ENCODE results near the gene PLEKHG4B. TPM values are rescaled to one million over a fixed set of nuclear protein-coding genes. Genes with fewer than 3 reads are reported as not detected.

Gene PLEKHG4B
- total and polyA plus RNA-seq, 4 donors: under 0.01 to 0.05 (median 0.01) TPM; not detected in 1

DNA sequence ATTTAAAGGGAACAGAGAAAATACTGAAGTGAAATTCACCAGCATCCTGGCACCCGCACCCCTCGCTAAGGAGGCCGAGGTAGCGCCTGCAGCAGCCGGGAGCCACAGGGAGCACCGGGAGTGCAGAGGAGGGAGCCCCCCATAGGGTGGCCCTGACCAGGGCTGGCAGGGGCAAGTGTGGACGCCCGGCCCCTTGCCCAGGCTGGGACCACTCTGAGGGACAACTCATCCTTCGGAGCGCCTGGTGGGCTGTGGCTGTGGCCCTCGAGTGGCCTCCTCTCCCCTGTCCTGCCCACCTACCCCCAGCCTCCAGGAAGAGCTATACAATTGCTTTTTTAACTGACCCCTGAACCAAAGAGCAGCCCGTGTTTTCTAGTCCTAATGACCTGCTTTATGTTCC is 47.0 kb downstream of the PLEKHG4B start (continued):
- TF ChIP-seq RXRA (IDR thresholded peaks at IDR 0.05): no peak
- TF ChIP-seq TAF1 (conservative IDR thresholded peaks at IDR 0.05): no peak
- TF ChIP-seq, protein P1, sequence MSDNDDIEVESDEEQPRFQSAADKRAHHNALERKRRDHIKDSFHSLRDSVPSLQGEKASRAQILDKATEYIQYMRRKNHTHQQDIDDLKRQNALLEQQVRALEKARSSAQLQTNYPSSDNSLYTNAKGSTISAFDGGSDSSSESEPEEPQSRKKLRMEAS (IDR thresholded peaks at IDR 0.05): no peak
- no peak for TF ChIP-seq NR2F2 (IDR thresholded peaks at IDR 0.05)
- no peak for TF ChIP-seq HNF4A (conservative IDR thresholded peaks at IDR 0.05)
- TF ChIP-seq, protein P2, sequence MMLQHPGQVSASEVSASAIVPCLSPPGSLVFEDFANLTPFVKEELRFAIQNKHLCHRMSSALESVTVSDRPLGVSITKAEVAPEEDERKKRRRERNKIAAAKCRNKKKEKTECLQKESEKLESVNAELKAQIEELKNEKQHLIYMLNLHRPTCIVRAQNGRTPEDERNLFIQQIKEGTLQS (IDR thresholded peaks at IDR 0.05): no peak

DNA sequence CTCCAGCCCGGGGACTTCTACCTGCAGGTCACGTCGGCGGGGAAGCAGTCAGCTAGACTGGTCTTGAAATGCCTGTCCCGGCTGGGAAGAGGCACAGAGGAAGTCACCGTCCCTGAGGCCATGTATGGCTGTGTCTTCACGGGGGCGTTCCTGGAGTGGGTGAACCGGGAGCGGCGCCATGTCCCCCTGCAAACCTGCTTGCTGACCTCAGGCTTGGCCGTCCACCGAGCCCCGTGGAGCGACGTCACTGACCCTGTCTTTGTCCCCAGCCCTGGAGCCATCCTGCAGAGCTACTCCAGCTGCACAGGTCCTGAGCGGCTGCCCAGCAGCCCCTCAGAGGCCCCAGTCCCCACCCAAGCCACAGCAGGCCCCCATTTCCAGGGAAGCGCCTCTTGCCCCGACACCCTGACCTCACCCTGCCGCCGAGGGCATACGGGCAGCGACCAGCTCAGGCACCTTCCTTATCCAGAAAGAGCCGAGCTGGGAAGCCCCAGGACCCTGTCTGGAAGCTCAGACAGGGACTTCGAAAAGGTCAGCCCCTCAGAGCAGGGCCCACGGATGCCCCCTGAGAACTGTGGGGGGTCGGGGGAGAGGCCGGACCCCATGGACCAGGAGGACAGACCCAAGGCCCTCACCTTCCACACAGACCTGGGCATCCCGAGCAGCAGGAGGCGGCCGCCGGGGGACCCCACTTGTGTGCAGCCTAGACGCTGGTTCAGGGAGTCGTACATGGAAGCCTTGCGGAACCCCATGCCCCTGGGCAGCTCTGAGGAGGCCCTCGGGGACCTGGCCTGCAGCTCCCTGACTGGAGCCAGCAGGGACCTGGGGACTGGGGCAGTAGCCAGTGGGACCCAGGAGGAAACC is 47.8 kb downstream of the PLEKHG4B start:
- Histone ChIP-seq H3K9ac (ENCODE audit: low read depth in 1 of 2, low read length in 2 of 2) (no peak overlapping the region), H3K27me3 (ENCODE audit: control insufficient read depth in 4 of 4, insufficient read depth in 4 of 4, low read length in 3 of 4) (peaks cover 0 to 3% (median 0%) of the 10 kb centered on the region in 4 donors), H3K9me3 (ENCODE audit: control insufficient read depth in 4 of 4, low read length in 3 of 4) (no peaks in the 10 kb centered on the region), H3K4me3 (ENCODE audit: low read depth in 1 of 3, low read length in 3 of 3) (no peak overlapping the region), H3K27ac (ENCODE audit: low read depth in 1 of 2, low read length in 2 of 2) (no peak overlapping the region), H3K36me3 (ENCODE audit: control insufficient read depth in 4 of 4, insufficient read depth in 3 of 4, low read depth in 1 of 4, low read length in 3 of 4) (no peaks in the 10 kb centered on the region), H3K4me1 (ENCODE audit: control insufficient read depth in 4 of 4, insufficient read depth in 4 of 4, low read length in 3 of 4) (no peaks in the 10 kb centered on the region)
- no peak for DNase-seq (ENCODE audit: low spot score)
- TF ChIP-seq SP1 (IDR thresholded peaks at IDR 0.05) (no peak), RXRA (IDR thresholded peaks at IDR 0.05) (no peak), FOXA1 (IDR thresholded peaks at IDR 0.05) (no peak), EGR1 (IDR thresholded peaks at IDR 0.05; ENCODE audit: low read depth in 2 of 2) (no peak), HNF4G (IDR thresholded peaks at IDR 0.05) (no peak), FOXA2 (IDR thresholded peaks at IDR 0.05) (no peak), NR2F2 (IDR thresholded peaks at IDR 0.05) (no peak), TAF1 (conservative IDR thresholded peaks at IDR 0.05) (no peak), RAD21 (IDR thresholded peaks at IDR 0.05) (no peak), JUND (IDR thresholded peaks at IDR 0.05) (no peak), HNF4A (conservative IDR thresholded peaks at IDR 0.05) (no peak), YY1 (IDR thresholded peaks at IDR 0.05) (no peak)
- TF ChIP-seq, protein P3, sequence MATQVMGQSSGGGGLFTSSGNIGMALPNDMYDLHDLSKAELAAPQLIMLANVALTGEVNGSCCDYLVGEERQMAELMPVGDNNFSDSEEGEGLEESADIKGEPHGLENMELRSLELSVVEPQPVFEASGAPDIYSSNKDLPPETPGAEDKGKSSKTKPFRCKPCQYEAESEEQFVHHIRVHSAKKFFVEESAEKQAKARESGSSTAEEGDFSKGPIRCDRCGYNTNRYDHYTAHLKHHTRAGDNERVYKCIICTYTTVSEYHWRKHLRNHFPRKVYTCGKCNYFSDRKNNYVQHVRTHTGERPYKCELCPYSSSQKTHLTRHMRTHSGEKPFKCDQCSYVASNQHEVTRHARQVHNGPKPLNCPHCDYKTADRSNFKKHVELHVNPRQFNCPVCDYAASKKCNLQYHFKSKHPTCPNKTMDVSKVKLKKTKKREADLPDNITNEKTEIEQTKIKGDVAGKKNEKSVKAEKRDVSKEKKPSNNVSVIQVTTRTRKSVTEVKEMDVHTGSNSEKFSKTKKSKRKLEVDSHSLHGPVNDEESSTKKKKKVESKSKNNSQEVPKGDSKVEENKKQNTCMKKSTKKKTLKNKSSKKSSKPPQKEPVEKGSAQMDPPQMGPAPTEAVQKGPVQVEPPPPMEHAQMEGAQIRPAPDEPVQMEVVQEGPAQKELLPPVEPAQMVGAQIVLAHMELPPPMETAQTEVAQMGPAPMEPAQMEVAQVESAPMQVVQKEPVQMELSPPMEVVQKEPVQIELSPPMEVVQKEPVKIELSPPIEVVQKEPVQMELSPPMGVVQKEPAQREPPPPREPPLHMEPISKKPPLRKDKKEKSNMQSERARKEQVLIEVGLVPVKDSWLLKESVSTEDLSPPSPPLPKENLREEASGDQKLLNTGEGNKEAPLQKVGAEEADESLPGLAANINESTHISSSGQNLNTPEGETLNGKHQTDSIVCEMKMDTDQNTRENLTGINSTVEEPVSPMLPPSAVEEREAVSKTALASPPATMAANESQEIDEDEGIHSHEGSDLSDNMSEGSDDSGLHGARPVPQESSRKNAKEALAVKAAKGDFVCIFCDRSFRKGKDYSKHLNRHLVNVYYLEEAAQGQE (IDR thresholded peaks at IDR 0.05): no peak
- TF ChIP-seq, protein P4, sequence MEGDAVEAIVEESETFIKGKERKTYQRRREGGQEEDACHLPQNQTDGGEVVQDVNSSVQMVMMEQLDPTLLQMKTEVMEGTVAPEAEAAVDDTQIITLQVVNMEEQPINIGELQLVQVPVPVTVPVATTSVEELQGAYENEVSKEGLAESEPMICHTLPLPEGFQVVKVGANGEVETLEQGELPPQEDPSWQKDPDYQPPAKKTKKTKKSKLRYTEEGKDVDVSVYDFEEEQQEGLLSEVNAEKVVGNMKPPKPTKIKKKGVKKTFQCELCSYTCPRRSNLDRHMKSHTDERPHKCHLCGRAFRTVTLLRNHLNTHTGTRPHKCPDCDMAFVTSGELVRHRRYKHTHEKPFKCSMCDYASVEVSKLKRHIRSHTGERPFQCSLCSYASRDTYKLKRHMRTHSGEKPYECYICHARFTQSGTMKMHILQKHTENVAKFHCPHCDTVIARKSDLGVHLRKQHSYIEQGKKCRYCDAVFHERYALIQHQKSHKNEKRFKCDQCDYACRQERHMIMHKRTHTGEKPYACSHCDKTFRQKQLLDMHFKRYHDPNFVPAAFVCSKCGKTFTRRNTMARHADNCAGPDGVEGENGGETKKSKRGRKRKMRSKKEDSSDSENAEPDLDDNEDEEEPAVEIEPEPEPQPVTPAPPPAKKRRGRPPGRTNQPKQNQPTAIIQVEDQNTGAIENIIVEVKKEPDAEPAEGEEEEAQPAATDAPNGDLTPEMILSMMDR (IDR thresholded peaks at IDR 0.05; ENCODE audit: low read depth, low read length, missing input control): no peak
- TF ChIP-seq, protein P2 (IDR thresholded peaks at IDR 0.05): no peak
- TF ChIP-seq, protein P5, sequence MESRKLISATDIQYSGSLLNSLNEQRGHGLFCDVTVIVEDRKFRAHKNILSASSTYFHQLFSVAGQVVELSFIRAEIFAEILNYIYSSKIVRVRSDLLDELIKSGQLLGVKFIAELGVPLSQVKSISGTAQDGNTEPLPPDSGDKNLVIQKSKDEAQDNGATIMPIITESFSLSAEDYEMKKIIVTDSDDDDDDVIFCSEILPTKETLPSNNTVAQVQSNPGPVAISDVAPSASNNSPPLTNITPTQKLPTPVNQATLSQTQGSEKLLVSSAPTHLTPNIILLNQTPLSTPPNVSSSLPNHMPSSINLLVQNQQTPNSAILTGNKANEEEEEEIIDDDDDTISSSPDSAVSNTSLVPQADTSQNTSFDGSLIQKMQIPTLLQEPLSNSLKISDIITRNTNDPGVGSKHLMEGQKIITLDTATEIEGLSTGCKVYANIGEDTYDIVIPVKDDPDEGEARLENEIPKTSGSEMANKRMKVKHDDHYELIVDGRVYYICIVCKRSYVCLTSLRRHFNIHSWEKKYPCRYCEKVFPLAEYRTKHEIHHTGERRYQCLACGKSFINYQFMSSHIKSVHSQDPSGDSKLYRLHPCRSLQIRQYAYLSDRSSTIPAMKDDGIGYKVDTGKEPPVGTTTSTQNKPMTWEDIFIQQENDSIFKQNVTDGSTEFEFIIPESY (IDR thresholded peaks at IDR 0.05): no peak
- WGBS: 85% methylated on average over 36 of the region's 36 CpGs
